Caki2 (cell line): ENCODE measurements around the gene PGPEP1. TPM values are rescaled to one million over a fixed set of nuclear protein-coding genes. Genes with fewer than 3 reads are reported as not detected.
"Not testable (repeated sequence)": the region's sequence is repeated elsewhere in the genome, so short reads cannot be mapped to it uniquely, and the experiment has no call there.

Experiments
- DNase-seq: peaks from one replicate; pipeline ENCODE4 v3.0.0-alpha.2; 2015; ENCODE audit warnings: low read depth
- in situ Hi-C: cut with HindIII; loops from 2 replicates; pipeline ENCODE4 v1.10.0; 2016; ENCODE audit warnings: low sequenced_read_pairs, low pct_unique_long_range_greater_than_20kb, mixed read lengths
- total RNA-seq: library from RNA; depleted of rRNA; stranded (reverse); fragments of >200 nt; shearing (Covaris generic); gene quantifications from 2 replicates; pipeline ENCODE4 v1.2.3, GENCODE V29; 2014; ENCODE audit warnings: low replicate concordance

PGPEP1 gene
- total RNA-seq, 1 experiment from 2014 or later = 17.8 TPM

DNA sequence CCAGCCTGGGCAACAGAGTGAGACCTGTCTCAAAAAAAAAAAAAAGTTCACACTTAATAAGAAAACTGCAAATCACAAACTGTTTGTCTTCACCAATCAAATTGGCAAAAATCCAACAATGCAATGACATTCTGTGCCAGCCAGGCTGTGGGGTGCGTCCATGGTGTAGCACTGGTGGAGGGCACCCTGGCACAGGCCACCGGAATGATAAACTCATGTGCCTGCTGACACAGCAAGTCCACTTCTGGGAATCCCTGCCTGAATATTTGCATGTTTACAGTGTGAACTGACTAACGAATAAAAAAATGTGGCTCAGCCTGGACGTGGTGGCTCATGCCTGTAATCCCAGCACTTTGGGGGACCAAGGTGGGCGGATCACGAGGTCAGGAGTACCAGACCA lies 58.6 kb downstream of the PGPEP1 start:
- DNase-seq = peak; percentile 87
- in situ Hi-C loops = no loop called here

- in situ Hi-C loops = no loop called here
- peak; percentile 91 for DNase-seq
Measured at GRCh38 chr19:18401580-18402112, 61.2 kb downstream of the PGPEP1 start.

GRCh38 chr19:18402455-18403248 lies 62.3 kb downstream of the PGPEP1 start:
- in situ Hi-C loops = not testable (repeated sequence)
- DNase-seq = peak; percentile 73

DNA sequence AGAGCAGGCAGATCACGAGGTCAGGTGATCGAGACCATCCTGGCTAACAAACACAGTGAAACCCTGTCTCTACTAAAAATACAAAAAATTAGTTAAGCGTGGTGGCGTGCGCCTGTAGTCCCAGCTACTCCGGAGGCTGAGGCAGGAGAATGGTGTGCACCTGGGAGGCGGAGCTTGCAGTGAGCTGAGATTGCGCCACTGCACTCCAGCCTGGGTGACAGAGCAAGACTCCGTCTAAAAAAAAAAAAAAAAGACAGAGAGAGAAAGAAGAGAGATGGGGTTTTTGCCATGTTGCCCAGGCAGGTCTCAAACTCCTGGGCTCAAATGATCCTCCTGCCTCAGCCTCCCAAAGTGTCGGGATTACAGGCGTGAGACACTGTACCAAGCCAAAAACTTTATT lies 65.4 kb downstream of the PGPEP1 start:
- DNase-seq, in situ Hi-C loops: not testable (repeated sequence)

DNA sequence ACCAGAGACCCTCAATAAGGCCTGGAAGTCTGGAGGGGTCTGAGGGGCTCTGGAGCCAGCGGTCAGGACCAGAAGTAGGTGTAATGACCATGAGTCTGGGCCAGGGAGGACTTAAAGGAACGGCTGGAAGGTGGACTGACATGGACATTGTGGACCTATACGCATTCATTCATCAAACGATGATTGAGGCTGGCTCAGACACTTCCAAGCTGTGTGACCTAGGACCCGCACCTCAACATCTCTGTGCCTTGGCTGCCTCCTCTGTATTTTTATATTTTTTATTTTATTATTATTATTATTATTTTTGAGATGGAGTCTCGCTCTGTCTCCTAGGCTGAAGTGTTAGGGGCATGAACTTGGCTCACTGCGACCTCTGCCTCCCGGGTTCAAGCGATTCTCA lies 66.4 kb downstream of the PGPEP1 start:
- in situ Hi-C loops = no loop called here
- DNase-seq = no peak

- peak; percentile 97 for DNase-seq
- in situ Hi-C loops = no loop called here
Measured at GRCh38 chr19:18408053-18408476, 67.7 kb downstream of the PGPEP1 start.

GRCh38 chr19:18412610-18413239 lies 72.3 kb downstream of the PGPEP1 start:
- in situ Hi-C loops = no loop called here
- no peak for DNase-seq

GRCh38 chr19:18414504-18415177 lies 74.2 kb downstream of the PGPEP1 start:
- peak; percentile 64 for DNase-seq
- in situ Hi-C loops = no loop called here

- in situ Hi-C loops = no loop called here
- no peak for DNase-seq
Measured at GRCh38 chr19:18415178-18415867, 74.9 kb downstream of the PGPEP1 start.

GRCh38 chr19:18416778-18417249 lies 76.4 kb downstream of the PGPEP1 start:
- DNase-seq = peak; percentile 89
- in situ Hi-C loops = no loop called here

DNA sequence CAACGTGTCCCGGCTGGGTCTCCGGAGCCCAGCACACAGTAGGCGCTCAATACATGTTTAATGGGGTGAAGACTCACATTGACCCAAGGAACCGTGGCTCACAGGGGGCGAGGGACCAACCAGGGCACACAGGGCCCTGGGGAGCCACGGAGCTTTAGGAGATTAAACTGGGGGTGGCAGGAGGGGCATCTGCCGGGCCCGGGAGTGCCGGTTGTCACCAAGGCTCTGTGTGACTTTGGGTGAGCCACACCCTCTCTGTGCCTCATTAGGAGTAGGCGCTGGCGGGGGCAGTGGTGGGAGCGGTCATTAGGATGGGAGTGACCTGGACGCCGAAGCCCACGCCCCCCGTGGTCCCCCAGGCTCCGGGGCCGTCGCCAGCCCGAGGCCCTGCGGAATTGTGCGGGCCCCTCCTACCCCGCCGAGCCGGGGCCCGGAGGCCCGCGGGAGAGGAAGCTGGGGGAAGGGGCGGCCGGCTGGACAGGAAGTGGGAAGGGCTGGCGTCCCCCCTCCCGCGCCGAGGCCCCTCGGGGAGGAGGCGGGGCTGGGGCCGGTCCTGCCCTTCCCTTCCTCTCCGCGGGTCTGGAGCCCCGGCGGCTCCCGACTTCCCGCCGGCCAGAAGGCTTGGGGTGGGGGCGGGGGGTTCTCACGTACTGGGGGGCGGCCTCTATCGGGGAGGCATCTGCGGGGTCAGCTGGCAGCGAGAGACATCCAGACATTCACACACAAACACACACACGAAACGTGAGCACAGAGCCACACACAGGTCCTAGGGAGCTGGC lies 77.0 kb downstream of the PGPEP1 start:
- DNase-seq = peak; percentile 92
- in situ Hi-C loops = no loop called here

GRCh38 chr19:18418029-18418482 lies 77.7 kb downstream of the PGPEP1 start:
- peak; percentile 48 for DNase-seq
- in situ Hi-C loops = no loop called here

DNA sequence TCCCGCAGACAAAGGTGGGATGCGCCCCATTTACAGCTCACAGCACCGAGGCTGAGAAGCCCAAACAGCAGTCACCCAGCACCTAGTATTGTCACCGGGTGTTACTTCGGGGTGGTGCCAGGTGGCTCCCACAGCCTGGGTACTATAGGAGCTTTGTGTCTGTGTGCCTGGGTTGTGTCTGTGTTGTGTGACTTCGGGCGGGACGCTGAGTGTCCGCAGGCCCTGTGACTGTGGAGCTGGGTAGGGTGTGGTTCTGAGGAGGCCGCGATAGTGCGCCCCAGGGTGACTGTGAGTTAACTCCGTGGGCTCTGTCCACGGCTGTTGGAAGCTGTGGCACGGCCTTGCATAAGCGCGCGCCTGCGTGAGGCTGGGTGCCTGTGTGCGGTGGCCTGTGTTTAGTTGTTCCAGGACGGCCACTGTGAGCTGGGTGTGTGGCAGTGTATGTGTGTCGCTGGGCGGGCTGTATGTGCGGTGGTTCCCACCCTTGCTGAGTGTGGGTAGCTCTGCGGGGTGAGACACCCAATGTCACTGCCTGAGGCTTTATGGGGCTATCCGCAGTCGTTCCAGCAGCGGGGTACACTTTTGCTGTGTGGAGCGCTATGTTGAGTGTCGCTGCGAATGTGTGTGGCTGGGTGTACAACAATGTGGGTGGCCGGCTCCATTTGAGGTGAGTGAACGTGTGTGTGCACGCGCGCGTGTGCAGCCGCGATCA lies 78.2 kb downstream of the PGPEP1 start:
- in situ Hi-C loops = no loop called here
- no peak for DNase-seq

DNA sequence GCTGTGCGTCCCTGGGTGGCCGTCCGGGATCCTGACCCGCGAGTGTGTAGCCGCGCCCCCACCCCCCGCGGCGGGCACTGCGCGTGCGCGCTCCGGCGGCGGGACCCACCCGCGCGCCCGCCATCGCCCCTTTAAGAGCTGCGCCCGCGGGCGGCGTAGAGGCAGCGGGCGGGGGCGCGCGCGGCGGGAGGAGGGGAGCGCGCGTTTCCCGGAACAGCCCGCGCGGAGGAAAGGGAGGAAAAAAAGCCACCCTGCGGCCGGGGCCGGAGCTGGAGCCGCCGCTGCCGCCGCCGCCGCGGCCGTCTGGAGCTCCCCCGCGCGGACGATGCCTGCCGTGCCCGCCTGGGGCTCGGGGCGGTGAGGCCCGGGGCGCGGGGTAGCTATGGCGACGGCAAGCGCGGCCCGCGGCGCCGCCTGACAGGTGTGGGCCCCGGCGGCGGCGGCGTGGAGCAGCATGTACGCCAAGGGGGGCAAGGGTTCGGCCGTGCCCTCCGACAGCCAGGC lies 78.8 kb downstream of the PGPEP1 start, which contains the start of gene SSBP4:
Gene SSBP4, plus strand, starts transcription at position 204 of the 504 bp plus-strand sequence. Its CDS starts 251 bp downstream, at position 455.
- in situ Hi-C loops = no loop called here
- DNase-seq = peak; percentile 88
